ENCODE results near the gene FAM200C.
"Not testable (repeated sequence)": the region's sequence is repeated elsewhere in the genome, so short reads cannot be mapped to it uniquely, and the experiment has no call there.

DNA sequence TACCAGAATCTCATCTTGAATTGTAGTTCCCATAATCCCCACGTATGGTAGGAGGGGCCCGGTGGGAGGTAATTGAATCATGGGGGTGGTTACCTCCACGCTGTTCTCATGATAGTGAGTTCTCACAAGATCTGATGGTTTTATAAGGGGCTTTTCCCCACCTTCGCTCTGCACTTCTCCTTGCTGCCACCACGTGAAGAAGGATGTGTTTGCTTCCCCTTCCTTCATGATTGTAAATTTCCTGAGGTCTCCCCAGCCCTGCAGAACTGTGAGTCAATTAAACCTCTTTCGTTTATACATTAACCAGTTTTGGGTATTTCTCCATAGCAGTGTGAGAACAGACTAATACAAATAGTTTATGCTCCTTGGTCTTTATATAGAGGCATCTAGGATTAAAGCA is 36.8 kb upstream of the FAM200C start:
- TF ChIP-seq, protein P1, sequence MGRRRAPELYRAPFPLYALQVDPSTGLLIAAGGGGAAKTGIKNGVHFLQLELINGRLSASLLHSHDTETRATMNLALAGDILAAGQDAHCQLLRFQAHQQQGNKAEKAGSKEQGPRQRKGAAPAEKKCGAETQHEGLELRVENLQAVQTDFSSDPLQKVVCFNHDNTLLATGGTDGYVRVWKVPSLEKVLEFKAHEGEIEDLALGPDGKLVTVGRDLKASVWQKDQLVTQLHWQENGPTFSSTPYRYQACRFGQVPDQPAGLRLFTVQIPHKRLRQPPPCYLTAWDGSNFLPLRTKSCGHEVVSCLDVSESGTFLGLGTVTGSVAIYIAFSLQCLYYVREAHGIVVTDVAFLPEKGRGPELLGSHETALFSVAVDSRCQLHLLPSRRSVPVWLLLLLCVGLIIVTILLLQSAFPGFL (CRISPR knock-in tag; IDR thresholded peaks at IDR 0.05; ENCODE audit: borderline replicate concordance), result not testable (repeated sequence)
- TF ChIP-seq ZBTB21 (CRISPR knock-in tag; IDR thresholded peaks at IDR 0.05; ENCODE audit: borderline replicate concordance), result not testable (repeated sequence)
